CD4-positive, alpha-beta T cell treated with Interleukin-21 for 1 hour (primary cell): ENCODE data around the gene E4F1.
"Not testable (repeated sequence)": the region's sequence is repeated elsewhere in the genome, so short reads cannot be mapped to it uniquely, and the experiment has no call there.

Experiments used
- DNase-seq: peaks from one replicate; pipeline ENCODE4 v3.0.0-alpha.2; 2020

The E4F1 gene

DNA sequence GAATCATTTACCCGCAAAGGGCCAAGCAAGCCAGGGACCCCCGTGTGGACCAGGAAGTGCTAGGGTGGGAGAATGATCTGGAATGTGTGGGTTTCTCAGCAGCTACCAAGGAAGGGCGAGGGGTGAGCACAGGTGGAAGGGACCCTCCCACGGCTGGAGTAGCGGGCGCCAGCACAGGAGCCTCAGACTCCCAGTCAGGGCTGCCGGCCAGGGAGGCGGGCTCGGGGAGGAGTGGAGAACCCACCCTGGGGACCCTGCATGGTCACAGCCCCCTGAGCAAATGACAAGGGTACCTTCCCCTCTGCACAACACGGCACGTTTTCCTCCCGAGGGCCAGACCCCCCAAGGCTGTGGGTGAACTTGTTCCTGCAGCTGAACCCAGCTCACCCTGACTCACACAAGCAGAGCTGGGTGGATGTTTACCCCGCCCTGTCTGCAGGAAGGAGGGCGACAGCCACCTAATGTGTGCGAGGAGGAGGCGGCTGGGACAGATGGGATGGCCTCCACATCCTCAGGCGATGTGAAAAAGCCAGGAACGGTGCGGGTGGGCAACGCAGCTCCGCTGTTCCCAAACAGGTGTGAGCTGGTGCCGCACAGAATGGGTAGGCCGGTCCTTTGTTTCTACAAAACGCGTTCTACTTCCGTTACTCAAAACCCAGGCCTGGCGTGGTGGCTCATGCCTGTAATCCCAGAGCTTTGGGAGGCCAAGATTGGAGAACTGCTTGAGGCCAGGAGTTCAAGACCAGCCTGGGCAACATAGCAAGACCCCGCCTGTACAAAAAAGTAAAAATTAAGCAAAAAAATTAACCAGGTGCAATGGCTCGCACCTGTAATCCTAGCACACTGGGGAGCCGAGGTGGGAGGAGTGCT is 21.8 kb downstream of the E4F1 start:
- DNase-seq = no peak

DNA sequence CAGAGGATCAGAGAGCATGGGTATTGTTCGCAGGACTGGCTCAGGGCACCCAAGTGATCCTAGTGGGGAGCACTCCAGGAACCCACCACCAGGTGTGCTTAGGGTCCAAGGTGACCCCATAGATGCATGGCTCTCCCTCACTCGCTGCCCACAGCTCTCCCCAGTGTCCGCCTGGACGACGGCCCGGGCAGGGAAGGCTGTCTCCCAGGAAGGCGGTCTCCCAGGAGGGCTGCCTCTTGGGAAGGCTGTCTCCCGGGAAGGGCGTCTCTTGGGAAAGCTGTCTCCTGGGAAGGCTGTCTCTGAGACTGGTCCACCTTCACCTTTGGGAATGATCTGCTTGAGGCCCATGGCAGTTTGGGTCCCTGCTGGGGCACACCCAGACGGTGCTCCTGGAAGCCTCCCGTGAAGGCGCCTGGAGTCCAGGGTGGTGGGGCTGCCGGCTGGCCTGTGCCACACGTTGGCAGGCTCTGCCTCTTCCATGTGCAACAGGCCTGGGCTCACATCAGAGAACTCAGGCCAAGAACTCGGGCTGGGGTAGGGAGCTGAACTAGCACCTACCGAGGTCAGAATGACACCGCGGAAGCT is 23.0 kb downstream of the E4F1 start:
- DNase-seq = no peak

- DNase-seq = peak; percentile 54
These were observed 27.4 kb downstream of the E4F1 start for GRCh38 chr16:2250652-2251295.

GRCh38 chr16:2251296-2252111 is 28.1 kb downstream of the E4F1 start, which contains the start of gene ECI1:
Gene ECI1, minus strand, starts transcription at chr16:2251587. Its CDS starts 21 bp downstream, at chr16:2251566.
- DNase-seq = peak; percentile 90

DNA sequence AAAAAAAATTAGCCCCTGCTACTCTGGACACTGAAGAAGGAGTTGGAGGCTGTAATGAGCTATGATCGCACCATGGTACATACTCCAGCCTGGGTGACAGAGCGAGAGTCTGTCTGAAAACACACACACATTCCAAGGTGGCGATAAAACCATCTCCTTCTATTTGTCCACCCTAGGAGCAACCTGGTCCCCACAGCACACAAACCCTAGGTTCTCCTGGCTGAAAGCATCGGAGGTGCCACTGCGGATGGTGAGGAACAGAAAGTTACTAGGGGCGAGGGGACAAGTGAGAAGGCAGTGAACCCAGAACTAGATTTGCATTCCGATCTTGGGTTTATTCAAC is 29.4 kb downstream of the E4F1 start:
- no peak for DNase-seq

- DNase-seq = no peak
These were observed 29.9 kb downstream of the E4F1 start for GRCh38 chr16:2253293-2253692.

DNA sequence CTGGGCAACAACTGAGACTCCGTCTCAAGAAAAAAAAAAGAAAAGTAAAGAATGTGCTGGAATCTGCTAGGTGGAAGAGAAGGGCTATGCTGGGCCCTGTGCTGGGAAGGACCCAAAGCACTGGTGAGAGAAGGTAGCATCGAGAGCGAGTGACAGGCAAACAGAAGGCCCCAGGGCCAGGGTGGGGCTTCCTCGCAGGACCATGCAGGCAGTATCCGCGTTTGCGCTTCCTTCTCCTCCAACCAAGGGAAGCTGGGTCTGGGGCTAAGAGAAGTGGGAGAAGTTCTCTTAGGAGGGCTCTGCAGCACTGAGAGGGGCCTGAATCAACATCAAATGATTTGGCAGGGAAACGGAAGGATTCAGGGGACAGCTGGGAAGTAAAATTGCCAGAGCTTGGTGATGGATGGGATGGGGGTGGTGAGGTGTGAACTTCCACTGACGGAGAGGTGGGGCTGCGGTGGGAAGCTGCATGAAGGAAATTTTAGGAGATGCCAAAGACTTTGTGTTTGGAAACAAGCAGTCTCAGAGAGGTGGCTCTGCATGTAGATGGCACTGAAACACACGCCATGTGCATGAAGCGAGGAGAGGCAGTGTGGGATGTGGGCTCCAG is 33.2 kb downstream of the E4F1 start:
- DNase-seq = no peak

- no peak for DNase-seq
These were observed 34.3 kb downstream of the E4F1 start for GRCh38 chr16:2257726-2258125.

GRCh38 chr16:2258530-2258929 is 35.1 kb downstream of the E4F1 start:
- not testable (repeated sequence) for DNase-seq

DNA sequence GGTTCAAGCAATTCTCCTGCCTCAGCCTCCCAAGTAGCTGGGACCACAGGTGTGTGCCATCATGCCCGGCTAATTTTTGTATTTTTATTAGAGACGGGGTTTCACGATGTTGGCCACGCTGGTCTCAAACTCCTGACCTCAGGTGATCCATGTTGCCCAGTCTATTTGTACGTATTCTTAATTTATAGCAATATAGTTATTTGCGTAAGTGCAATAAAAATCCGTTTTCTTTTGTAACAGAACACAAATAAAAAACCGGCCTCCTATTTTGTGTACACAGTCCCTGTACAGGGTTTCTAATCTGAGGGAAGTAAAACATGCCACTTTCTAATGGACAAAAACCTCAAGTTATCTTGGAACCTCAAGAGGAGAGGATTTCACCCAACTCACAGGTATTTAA is 36.9 kb downstream of the E4F1 start:
- no peak for DNase-seq

GRCh38 chr16:2263026-2263425 is 39.6 kb downstream of the E4F1 start:
- not testable (repeated sequence) for DNase-seq

- DNase-seq = peak; percentile 40
These were observed 43.5 kb downstream of the E4F1 start for GRCh38 chr16:2266887-2267286.

- not testable (repeated sequence) for DNase-seq
These were observed 44.1 kb downstream of the E4F1 start for GRCh38 chr16:2267505-2267912.

DNA sequence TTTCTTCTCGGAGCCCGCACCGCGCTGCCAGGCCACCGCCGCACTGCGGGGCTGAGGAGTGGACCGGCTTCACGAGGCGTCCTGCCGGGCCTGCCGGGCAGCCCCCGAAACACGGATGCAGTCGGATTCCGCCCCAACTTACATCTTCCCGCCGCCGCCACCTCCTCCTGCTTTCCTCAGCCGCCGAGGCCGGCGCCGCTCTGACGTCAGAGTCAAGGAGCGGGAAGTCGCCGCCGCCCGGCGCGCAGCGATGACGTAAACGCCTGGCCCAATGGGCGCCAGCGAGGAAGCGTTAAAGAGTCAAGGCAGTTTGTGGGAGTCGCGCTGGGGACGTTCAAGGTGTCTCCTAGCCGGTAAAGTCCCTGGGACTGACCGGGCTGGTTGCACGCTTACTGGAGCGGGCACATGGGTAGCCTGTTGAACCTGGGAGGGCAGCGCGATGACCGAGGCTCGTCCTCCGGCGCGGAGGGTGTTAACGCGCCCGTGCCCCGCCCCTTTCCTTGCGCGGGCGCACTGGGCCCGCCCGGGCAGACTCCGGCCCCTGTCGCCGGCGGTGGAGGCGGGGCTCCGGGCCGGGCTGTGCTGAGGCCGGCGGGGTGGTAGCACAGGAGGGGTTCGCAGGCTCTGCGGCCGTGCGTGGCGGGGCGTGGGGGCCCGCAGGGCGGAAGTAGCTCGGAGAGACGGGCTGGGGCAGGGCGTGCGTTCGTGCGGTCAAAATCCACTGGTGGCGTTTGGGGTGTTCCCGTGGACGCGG is 44.7 kb downstream of the E4F1 start, which contains the start of gene RNPS1:
Gene RNPS1, minus strand, starts transcription at position 214 of the 754 bp plus-strand sequence. CDS start 3,483 bp downstream, outside the sequence.
- DNase-seq = peak; percentile 95

GRCh38 chr16:2270070-2270462 is 46.7 kb downstream of the E4F1 start:
- DNase-seq = no peak

- no peak for DNase-seq
These were observed 47.4 kb downstream of the E4F1 start for GRCh38 chr16:2270588-2271470.

DNA sequence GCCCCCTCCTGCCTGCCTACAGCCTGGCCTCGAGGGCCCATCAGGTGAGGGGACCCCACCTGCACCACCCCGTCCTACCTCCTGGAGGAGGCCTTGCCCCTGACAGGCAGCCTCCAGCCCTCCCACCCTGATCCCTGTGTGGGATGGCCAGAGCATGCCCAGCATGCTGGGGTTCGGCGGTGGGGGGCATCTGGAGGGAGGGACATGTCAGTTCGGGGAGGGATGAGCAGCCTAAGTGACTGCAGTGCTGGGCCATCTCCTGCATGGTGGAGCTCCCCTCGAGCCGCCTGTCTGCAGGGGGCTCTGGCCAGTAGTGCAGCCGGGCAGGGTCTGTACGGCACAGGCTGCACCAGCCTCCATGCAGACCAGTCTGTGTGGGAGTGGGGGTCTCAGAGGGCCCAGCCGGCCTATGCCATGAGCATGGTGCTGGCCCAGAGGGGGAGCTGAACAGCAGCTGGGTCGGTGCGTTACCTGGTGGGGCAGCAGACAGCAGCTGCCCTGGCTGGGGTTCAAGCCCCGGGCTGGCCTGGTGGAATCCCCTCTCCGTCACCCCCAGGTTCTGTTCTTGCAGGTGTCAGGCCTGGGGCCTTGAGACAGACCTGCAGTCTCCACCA is 48.6 kb downstream of the E4F1 start:
- DNase-seq = no peak

GRCh38 chr16:2273484-2273883 is 50.1 kb downstream of the E4F1 start:
- no peak for DNase-seq

- DNase-seq = no peak
These were observed 50.5 kb downstream of the E4F1 start for GRCh38 chr16:2273931-2274330.
